Hepatocyte (in vitro differentiated cells): Measurements from ENCODE around the gene CSNK2A1.

ENCODE experiments used
- CTCF ChIP-seq: fragments of 200-600 bp; sonication (generic); IDR thresholded peaks from 2 replicates; pipeline ENCODE4 v1.5.1; 2016; ENCODE audit warnings: antibody characterized with exemption, mild to moderate bottlenecking; ENCODE audit not compliant: poor library complexity
- EZH2 ChIP-seq: fragments of 200-600 bp; sonication (generic); IDR thresholded peaks from 2 replicates; pipeline ENCODE4 v1.6.1; 2016; ENCODE audit warnings: antibody characterized with exemption, mild to moderate bottlenecking, borderline replicate concordance

- TF ChIP-seq CTCF (peak; percentile 67), EZH2 (no peak)
These were observed 112.3 kb downstream of the CSNK2A1 start for GRCh38 chr20:431012-431904.
